Measurements from ENCODE around the gene CCDC174. TPM values are rescaled to one million over a fixed set of nuclear protein-coding genes. Genes with fewer than 3 reads are reported as not detected.

The CCDC174 gene
- total RNA-seq, 1 experiment from 2014 or later = 22.1 TPM

DNA sequence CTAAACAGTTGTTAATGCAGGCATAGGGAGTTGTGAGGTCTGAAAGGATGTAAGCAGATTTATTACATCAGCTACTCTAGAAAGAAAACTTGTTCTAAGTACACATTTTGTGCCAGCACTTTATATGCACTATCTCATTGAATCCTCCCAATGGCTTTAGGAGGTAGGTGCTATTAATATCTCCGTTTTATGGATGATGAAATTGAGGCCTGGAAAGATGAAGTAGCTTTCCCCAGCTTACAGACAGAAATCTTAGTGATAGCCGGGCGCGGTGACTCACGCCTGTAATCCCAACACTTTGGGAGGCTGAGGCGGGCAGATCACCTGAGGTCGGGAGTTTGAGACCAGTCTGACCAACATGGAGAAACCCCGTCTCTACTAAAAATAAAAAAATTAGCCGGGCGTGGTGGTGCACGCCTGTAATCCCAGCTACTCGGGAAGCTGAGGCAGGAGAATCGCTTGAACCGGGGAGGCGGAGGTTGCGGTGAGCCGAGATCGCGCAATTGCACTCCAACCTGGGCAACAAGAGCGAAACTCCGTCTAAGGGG lies 872 bp downstream of the CCDC174 start:
- DNase-seq (ENCODE audit: low spot score) = peak; percentile 8

DNA sequence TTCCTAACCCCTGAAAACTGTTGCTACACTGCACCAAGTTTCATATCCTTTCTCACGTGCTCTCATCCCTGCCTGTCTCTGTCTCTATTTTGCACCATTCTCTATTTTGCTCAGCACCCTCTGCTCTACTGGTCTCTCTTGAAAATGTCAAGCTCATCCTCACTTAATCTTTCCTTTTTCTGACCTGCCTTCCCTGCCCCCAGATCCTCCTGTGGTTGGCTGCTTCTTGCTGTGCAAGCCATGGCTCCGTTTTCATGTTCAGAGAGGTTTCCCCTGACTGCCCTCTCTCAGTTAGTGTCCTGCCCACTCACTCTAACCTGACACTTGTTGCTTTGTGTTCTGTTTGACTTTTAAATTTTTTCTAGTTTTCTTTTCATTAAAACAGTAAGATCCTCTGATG lies 6.0 kb downstream of the CCDC174 start:
- DNase-seq (ENCODE audit: low spot score) = no peak

DNA sequence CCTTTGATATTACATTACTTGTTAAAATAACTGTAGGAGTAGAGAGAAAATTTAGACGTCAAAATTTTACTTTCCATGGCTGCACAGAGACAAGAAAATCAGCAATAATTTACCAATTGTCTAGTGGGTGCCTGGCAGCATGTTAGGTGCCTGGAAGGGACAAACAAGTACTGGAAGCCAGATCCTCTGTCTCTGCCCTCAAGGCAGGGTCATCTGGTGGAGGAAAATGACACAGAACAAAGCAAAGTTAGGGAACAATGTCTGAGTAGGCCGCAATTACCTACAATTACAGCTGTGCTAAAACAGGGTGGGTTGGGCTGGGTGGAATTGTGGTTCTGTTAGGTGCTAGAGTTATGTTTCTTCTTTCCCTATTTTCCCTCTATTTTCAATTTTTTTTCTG lies 7.4 kb downstream of the CCDC174 start:
- no peak for DNase-seq (ENCODE audit: low spot score)

DNA sequence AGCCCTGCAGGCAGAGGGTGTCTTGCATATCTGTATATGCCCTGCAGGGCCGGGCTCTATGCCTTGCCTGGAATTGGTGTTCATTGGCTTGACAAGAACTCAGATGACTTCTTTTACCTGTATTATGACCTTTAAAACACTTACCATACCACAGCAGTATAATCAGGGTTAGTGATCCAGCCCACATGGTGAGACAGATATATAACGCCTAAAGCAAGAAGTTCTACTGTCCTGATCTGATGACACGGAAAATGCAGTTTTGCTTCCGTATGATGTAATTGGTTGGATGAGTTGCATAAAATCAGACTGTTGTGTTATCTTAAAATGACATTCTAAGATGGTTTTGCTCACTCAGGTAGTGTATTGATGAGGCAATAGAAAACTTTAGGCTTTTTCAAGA lies 9.4 kb downstream of the CCDC174 start:
- no peak for DNase-seq (ENCODE audit: low spot score)

DNA sequence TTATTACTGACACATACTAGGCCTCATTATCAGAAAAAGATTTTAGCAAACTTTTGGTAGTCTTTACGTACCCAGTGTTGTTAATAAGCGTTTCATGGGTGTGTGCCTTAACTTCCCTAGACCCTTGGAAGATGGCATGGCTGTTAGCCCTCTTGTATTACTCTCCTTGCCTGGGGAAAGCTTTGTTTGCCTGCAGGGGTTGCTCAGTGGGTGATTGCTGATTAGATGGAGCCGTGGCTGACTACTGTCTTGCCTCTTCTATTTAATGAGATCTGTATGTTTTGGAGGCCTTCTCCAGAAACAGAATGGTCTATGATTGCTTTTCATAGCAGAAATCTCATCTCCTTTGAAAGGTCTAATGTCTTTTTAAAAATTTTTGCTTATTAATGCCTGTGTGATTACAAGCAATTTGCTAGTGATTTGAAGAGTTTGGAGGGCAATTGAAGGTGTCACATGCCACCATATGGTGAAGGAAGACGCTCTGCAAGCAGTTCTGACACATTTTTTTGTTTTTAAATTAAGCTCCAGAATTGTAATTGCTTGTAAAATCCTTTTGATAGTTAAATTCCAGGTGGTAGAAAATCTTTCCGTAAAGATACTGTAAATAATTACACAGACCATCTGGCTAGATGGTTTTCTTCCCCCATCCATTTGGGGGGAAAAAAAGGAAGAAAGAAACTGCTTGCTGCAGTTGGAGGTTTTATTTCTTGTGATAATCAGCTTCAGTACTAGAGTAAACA lies 12.0 kb downstream of the CCDC174 start:
- DNase-seq (ENCODE audit: low spot score) = no peak

DNA sequence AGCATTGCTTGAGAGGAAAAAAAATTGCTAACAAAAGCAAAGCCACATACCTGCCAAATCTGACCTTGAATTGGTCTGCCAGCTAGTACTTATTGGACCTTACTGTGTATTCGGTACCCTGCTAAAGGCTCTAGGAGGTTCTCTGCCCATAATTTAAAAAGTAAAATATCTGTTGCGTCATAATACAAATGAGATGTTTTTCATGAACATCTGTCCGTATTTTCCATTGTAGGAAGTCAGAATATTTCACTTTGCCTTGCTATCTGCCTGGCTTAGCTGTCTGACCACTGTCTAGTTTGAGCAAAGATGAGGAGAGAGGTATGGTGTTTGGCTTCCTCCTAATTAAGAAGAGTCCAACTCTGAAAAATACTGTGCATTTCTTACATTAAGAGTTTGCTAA lies 12.6 kb downstream of the CCDC174 start:
- DNase-seq (ENCODE audit: low spot score) = no peak

DNA sequence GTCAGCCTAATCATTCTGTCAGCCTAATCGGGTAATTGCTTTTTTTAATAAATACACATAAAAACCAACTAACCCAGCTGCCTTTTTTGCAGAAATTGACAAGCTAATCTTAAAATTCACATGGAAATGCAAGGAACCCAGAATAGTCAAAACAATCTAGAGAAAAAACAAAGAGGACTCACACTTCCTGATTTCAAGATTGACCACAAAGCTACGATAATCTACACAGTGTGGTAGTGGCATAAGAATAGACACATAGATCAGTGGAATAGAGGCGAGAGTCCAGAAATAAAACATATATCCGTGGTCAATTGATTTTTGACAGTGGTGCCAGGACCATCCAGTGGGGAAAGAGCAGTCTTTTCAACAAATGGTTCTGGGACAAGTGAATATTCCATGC lies 21.0 kb downstream of the CCDC174 start:
- DNase-seq (ENCODE audit: low spot score) = no peak

DNA sequence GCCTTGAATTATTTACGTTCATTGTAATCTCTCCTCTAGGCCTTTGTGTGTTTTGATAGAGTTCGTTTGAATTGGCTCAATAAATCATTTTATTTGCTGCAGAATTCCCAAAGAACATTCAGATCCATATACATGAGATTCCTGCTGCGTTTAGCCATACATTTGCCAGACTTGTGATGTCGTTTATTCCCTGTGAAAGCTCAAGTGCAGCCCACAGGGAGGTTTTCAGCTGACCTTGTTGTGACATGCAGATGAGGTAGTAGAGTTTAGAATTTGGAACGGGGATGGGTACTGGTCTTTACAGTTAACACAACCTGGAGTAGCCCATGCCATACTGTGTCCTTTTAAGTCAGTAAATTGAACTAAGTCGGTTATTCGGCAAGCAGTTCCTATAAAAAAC lies 23.3 kb downstream of the CCDC174 start, which contains the start of gene C3orf20:
C3orf20 (plus strand) TSS at position 301 of the 400 bp plus-strand sequence. CDS start 7,573 bp downstream, outside the sequence.
- DNase-seq (ENCODE audit: low spot score) = no peak

DNA sequence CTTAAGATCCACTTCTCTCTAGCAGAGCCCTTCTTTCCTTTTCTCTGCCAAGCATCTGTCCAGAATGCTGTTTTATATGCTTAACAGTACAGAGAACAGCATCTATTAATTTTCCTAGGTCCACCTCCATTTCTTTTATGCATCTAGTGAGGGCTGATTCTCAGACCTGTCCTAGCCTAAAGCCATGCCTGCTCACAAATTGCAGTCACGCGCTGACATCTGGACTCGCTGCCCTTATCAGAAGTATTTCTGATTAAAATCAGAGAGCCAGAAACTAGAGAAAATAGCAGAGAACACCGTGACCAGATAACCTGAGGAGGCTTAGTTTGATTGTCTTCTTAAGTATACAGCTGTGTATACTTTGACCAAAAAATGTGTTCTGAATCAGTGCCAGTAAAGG lies 25.3 kb downstream of the CCDC174 start:
- no peak for DNase-seq (ENCODE audit: low spot score)

DNA sequence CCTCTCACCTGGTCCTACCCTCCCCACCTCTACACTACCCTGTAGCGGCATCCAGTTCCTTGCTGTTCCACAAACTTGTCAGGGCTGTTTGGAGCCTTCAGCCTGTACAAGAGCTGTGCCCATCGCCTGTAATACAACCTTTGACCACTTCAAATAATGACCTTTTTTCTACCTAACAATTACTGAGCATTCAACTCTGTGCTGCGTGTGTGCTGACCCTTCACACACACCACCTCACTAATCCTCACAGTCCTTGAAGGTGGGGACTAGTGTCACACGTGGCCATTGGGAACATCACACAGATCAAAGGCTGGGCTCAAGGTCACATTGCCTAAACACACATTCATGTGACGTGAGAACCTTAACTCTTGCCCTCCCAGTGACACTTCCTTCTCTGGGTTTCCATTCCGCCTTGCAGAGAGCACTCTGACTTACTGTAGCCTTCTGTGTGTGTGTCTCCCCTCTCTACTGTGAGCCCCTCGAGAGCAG lies 26.5 kb downstream of the CCDC174 start:
- no peak for DNase-seq (ENCODE audit: low spot score)

DNA sequence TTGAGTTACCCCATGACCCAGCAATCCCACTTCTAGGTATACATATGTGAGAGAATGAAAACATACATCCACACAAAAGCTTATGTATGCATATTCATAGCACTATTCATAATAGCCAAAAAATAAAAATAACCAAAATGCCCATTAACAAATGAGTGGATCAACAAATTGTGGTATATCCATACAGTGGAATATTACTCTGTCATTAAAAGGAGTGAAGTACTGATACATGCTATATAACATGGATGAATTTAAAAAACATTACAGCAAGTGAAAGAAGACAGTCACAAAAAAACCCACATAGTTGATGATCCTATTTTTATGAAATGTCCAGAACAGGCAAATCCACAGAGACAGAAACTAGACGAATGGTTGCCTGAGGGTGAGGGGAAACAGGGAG lies 28.6 kb downstream of the CCDC174 start:
- no peak for DNase-seq (ENCODE audit: low spot score)

DNA sequence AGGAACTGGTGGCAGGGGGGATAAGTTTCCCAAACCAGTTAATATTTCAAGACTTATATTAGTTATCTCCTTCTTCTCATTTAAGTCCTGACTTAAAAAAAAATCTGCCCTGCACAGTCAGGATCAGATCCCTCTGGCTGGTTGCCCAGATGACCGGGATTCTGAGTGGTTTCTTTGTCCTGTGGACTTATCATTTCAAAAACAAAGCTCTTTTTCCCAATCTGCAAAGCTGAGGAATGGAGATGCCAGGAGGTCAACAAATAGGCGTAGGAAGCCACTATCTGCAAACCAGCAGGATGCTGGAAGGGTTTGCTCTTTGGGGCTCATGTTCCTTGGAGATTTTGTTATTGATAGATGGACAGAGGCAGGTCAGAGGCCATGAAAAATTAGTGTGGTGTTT lies 29.2 kb downstream of the CCDC174 start:
- DNase-seq (ENCODE audit: low spot score) = no peak

DNA sequence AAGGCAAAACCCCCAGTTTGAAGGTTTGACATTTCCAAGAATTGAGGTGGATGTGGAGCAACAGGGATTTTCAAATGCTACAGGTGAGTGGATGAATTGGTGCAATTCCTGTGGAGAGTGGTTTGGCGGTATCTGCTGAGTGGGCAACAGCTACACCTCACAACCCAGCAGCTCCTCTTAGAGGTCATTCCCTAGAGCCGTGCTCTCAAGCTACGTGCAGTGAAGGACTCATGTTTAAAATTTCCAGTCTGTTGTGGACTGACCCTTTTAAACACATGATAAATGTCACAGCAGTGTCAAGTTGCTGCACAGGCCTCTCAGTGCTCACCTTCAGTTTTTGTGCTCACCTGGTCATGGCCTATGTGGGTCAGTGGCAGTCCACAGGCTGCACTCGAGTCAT lies 32.9 kb downstream of the CCDC174 start:
- no peak for DNase-seq (ENCODE audit: low spot score)

DNA sequence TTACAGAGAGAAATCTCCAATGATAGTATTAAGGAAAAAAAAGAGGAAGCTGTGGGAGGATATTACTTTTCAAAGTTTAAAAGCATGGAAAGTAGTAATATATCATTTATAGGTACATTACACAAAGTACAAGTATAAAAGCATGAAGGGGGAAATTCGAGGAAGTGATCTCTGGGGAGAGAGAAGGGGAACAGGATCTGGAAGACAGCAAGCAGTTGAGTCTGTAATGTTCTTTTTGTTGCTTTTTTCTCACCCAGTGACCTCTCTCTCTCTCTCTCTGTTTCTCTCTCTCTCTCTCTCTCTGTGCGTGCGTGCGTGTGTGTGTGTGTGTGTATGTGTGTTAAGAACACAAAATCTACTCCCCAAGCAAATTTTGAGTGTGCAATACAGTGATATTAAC lies 33.6 kb downstream of the CCDC174 start:
- DNase-seq (ENCODE audit: low spot score) = no peak

DNA sequence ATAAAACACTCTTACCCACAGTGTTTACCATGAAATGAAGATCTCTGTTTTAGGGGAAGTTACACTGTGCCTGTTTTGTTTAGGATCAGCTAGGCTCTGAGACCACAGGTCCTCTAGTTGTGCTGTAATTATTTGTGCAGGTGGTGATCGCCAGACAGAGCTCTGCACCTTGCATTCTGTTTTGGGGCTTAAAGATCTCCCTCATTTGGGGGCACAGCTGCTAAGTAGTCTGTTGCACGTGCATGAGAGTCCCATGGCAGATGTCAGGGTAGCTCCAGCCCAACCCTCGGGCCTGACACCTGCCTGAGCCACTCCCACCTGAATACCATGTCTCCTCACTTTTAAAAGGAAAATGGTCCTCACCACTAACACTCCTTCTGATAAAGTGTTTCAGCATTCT lies 35.8 kb downstream of the CCDC174 start:
- DNase-seq (ENCODE audit: low spot score) = no peak

DNA sequence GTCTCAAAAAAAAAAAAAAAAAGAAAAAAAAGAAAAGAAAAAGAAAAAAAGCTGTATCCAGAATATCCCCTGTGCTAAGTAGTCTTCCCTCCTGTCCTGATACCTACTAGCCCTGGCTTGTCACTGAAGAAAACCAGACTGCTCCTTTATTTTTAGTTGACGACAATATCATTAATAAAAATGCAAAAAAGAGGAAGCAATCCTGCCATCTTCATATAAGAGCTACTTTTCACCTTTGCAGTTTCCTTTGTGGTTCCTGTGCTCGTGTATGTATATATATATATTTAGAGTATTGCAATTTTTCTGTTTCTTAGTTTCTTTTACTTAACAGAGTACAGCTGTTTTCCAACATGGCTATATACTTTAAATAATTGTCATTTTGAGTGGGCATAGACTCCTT lies 37.0 kb downstream of the CCDC174 start:
- no peak for DNase-seq (ENCODE audit: low spot score)

DNA sequence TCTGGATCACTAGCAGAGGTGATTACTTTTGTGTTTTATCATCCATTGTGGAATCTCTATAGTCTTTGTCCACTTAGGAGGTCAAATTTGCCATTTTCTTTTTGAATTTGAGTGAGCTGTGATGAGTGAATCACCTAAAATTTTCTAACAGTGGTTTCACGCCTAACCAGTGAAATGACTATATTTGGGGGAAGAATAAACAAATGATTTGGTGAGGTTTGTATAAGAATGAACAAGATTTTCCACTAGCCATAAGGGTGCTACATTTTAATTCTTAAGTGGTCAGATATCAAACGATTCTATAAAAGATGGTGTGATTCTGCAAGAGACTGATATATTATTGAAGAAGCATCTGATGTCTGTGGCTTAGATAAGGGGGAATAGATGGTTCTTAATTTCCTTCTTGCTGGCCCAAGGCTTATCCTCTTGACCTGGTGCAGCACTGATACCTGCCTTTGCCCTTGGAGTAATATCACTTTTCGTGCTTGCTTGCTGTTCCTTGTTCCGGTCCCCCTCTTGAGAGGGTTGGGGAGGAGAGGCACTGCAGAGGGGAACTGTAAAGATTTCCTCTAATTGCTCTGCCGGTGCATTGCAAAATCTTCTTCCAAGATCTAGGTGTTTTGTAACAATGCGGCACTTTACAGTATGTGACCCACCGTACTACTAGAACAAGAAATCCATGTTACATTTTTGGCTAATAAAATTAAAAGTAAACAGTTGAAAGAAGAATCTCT lies 37.9 kb downstream of the CCDC174 start:
- DNase-seq (ENCODE audit: low spot score) = no peak

DNA sequence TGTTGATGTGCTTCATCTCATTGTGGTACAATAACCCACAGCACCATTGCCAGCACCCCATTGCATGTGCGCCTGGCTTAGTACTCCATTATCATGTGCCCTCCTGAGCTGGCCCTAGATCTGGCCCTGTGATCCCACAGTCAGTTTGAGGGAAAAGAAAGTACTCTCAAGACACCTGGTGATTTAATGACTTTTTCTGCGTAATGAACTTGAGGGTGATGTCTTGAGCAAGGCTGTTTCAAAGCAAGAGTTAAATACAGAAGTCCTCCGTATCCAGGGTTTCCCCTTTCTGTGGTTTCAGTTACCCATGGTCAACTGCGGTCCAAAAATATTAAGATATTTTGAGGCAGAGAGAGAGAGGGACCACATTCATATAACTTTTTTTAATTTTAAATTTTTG lies 39.7 kb downstream of the CCDC174 start:
- DNase-seq (ENCODE audit: low spot score) = no peak

DNA sequence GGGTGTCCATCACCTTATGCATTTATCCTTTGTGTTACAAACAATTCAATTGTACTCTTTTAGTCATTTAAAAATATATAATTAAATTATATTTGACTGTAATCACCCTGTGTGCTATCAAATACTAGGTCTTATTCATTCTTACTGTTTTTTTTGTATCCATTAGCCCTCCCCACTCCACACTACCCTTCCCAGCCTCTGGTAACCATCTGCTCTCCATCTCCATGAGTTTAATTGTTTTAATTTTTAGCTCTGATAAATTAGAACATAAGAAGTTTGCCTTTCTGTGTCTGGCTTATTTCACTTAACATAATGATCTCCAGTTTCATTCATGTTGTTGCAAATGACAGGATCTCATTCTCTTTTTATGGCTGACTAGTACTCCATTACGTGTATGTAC lies 40.2 kb downstream of the CCDC174 start:
- DNase-seq (ENCODE audit: low spot score) = no peak

DNA sequence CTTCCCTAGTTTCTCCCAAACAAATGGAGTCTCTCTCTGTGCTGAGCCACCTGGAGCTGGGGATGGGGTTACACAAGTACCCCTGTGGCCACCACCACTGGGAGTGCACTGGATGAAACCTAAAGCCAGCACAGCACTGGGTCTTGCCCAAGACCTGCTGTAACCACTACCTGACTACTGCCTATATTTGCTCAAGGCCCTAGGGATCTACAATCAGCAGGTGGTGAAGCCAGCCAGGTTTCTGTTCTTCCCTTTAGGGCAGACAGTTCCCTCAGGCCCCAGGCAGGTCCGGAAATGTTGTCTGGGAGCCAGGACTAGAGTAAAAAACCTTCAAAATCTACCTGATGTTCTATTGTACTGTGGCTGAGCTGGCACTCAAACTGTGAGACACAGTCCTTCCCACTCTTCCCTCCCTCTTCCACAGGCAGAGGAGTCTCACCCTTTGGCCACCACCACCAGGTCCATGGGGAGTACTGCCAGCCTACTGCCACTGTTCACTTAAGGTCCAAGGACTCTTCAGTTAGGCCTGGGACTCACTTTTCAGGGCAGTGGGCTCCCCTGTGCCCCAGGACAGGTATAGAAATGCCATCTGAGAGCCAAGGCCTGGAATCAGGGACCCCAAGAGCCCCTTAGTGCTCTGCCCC lies 47.2 kb downstream of the CCDC174 start:
- DNase-seq (ENCODE audit: low spot score) = no peak

DNA sequence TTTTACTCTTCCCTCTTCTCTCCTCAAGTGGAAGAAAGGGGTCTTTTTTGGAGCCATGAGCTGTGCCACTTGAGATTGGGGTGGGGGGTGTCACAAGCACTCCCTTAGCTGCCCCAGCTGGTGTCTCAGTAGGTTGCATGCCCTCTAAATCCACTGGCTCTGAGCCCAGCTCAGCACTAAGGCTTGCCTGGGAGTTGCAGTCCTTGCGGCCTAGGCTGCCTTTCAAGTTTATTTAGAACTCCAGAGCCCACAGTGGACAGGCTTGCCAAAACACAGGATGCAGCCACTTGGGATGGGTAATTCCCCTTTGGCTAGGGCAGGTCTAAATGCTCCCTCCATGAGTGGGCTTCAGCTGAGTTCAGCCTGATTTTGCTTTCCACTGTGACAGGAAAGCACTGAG lies 48.1 kb downstream of the CCDC174 start:
- DNase-seq (ENCODE audit: low spot score) = no peak

DNA sequence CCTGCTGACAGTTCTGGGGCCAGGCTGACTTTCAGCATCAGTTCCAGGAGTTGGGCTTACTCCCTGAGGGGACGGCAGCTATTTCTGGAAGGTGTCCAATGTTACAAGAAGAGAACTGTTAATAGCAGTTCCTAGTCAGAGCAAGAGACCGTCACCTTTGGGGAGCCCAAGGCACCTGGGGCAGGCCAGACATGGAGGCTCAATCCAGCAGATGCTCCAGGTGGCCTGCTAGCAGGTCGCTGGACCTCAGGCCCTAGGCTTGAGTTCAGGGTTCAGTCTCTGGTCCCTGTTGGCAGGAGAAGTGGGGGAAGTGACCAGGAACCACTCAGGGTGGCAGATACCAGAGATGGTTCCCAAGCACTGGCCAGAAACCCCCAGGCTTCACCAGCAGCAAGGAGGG lies 49.3 kb downstream of the CCDC174 start:
- no peak for DNase-seq (ENCODE audit: low spot score)

DNA sequence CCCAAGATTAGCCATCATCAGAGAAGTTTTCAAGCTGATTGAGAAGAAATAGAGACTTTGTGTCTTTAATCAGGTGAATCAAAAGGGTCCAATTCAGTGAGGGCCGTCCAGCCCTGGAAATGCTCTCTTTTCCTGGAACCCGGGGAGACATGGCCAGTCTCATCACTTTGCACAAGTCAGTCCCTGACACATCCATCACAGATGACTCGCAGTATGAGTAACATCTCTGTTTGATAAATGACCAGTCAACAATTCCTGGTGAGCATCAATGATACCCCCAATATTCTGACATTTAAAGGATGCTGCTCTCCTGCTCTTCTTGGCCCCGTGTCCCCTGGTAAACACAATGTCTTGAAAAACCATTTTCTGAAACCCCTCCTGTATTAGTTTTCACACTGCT lies 50.1 kb downstream of the CCDC174 start:
- no peak for DNase-seq (ENCODE audit: low spot score)
